Tibial artery (tissue), 4 donors: Measurements from ENCODE around the gene LYST.

Source experiments
- DNase-seq, 2 donors: peaks; one replicate each; pipeline ENCODE4 v3.0.0-alpha.2; 2019
- H3K27ac ChIP-seq, 2 donors: fragments of 200-600 bp; sonication (generic) in 1 of 2; 1 replicate in 1 of 2; 2 replicates in 1 of 2; pipeline ENCODE4 v1.5.1; 2018 to 2019; ENCODE audit warnings: mild to moderate bottlenecking in 1 of 2
- H3K27me3 ChIP-seq, 2 donors: fragments of 200-600 bp; sonication (generic) in 1 of 2; one replicate each; pipeline versions ENCODE4 v1.5.1 to v1.6.0; 2016 to 2019
- H3K36me3 ChIP-seq, 3 donors: fragments of 200-600 bp; sonication (generic) in 2 of 3; one replicate each; pipeline ENCODE4 v1.5.1; 2016 to 2019; ENCODE audit warnings: mild to moderate bottlenecking in 2 of 3
- H3K4me1 ChIP-seq, 4 donors: fragments of 200-600 bp; sonication (generic) in 2 of 4; 1 replicate in 3 of 4; 2 replicates in 1 of 4; pipeline ENCODE4 v1.5.1; 2016 to 2019
- H3K4me3 ChIP-seq, 2 donors: fragments of 200-600 bp; sonication (generic) in 1 of 2; 1 replicate in 1 of 2; 2 replicates in 1 of 2; pipeline ENCODE4 v1.5.1; 2018 to 2019; ENCODE audit warnings: mild to moderate bottlenecking in 2 of 2
- H3K9me3 ChIP-seq, 3 donors: fragments of 200-600 bp; sonication (generic) in 1 of 3; one replicate each; pipeline ENCODE4 v1.5.1; 2016 to 2019
- intact Hi-C: fragments of 100-400 bp; cut with DNase I; formaldehyde crosslinking; loops from one replicate; pipeline ENCODE4 v1.15.0; 2023; ENCODE audit warnings: low total_unique reads
- TF ChIP-seq, protein P1 (sequence below), 2 experiments: fragments of 200-600 bp in 1 of 2; fragments of 450-650 bp in 1 of 2; IDR thresholded peaks; one replicate each; pipeline ENCODE4 v1.5.1; 2017 to 2019; ENCODE audit warnings: antibody characterized with exemption in 2 of 2, mild to moderate bottlenecking in 1 of 2, moderate library complexity in 1 of 2

The LYST gene

GRCh38 chr1:235741294-235741693 is 125.4 kb downstream of the LYST start:
- intact Hi-C loops = no loop called here
- Histone ChIP-seq H3K9me3 (no peaks in the 10 kb centered on the region), H3K36me3 (peaks cover 33 to 56% (median 38%) of the 10 kb centered on the region in 3 donors), H3K27me3 (no peaks in the 10 kb centered on the region), H3K27ac (no peak overlapping the region), H3K4me3 (no peak overlapping the region), H3K4me1 (peaks cover 0 to 4% (median 0%) of the 10 kb centered on the region in 4 donors)
- TF ChIP-seq, protein P1, sequence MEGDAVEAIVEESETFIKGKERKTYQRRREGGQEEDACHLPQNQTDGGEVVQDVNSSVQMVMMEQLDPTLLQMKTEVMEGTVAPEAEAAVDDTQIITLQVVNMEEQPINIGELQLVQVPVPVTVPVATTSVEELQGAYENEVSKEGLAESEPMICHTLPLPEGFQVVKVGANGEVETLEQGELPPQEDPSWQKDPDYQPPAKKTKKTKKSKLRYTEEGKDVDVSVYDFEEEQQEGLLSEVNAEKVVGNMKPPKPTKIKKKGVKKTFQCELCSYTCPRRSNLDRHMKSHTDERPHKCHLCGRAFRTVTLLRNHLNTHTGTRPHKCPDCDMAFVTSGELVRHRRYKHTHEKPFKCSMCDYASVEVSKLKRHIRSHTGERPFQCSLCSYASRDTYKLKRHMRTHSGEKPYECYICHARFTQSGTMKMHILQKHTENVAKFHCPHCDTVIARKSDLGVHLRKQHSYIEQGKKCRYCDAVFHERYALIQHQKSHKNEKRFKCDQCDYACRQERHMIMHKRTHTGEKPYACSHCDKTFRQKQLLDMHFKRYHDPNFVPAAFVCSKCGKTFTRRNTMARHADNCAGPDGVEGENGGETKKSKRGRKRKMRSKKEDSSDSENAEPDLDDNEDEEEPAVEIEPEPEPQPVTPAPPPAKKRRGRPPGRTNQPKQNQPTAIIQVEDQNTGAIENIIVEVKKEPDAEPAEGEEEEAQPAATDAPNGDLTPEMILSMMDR (IDR thresholded peaks at IDR 0.05) = no peak
- no peak for DNase-seq

DNA sequence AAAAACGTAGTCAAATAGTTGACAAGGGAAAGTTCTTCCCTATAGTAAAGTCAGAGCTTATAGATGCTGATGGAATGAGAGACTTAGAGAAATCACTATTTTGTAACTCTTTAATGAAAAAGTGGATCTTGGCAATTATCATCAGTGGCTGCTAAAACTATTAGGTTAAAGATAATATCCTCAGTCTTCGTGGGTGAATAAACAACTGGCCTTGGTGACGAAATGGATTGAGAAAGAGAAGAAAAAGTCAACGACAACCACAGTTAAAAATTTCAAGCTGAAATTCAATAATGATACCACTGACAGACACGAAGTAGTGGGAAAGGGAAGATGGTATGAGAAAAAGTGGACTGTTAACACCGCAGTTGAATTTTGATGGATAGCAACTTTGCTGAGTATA is 127.1 kb downstream of the LYST start:
- Histone ChIP-seq H3K4me3 (no peak overlapping the region), H3K36me3 (peaks cover 21 to 44% (median 28%) of the 10 kb centered on the region in 3 donors), H3K4me1 (peaks cover 0 to 4% (median 0%) of the 10 kb centered on the region in 4 donors), H3K27ac (no peak overlapping the region), H3K9me3 (no peaks in the 10 kb centered on the region), H3K27me3 (no peaks in the 10 kb centered on the region)
- intact Hi-C loops = no loop called here
- TF ChIP-seq, protein P1 (IDR thresholded peaks at IDR 0.05) = no peak
- DNase-seq = no peak

GRCh38 chr1:235739124-235739523 is 127.6 kb downstream of the LYST start:
- Histone ChIP-seq H3K4me1 (peaks cover 0 to 4% (median 0%) of the 10 kb centered on the region in 4 donors), H3K9me3 (no peaks in the 10 kb centered on the region), H3K36me3 (peaks cover 17 to 39% (median 28%) of the 10 kb centered on the region in 3 donors), H3K27ac (no peak overlapping the region), H3K4me3 (no peak overlapping the region), H3K27me3 (no peaks in the 10 kb centered on the region)
- DNase-seq = no peak
- intact Hi-C loops = no loop called here
- TF ChIP-seq, protein P1 (IDR thresholded peaks at IDR 0.05) = no peak

GRCh38 chr1:235737751-235738150 is 129.0 kb downstream of the LYST start:
- no peaks in the 10 kb centered on the region for H3K9me3 ChIP-seq
- no peaks in the 10 kb centered on the region for H3K27me3 ChIP-seq
- intact Hi-C loops = no loop called here
- H3K36me3 ChIP-seq = peaks cover 6 to 29% (median 26%) of the 10 kb centered on the region in 3 donors
- H3K4me1 ChIP-seq = peaks cover 0 to 4% (median 0%) of the 10 kb centered on the region in 4 donors
- TF ChIP-seq, protein P1 (IDR thresholded peaks at IDR 0.05) = no peak
- H3K4me3 ChIP-seq = no peak overlapping the region
- H3K27ac ChIP-seq = no peak overlapping the region
- no peak for DNase-seq

GRCh38 chr1:235736263-235736662 is 130.4 kb downstream of the LYST start:
- Histone ChIP-seq H3K27me3 (no peaks in the 10 kb centered on the region), H3K27ac (no peak overlapping the region), H3K4me1 (peaks cover 0 to 4% (median 0%) of the 10 kb centered on the region in 4 donors), H3K36me3 (peaks cover under 1 to 25% (median 19%) of the 10 kb centered on the region in 3 donors), H3K9me3 (no peaks in the 10 kb centered on the region), H3K4me3 (no peak overlapping the region)
- no peak for DNase-seq
- TF ChIP-seq, protein P1 (IDR thresholded peaks at IDR 0.05) = no peak
- intact Hi-C loops = no loop called here

DNA sequence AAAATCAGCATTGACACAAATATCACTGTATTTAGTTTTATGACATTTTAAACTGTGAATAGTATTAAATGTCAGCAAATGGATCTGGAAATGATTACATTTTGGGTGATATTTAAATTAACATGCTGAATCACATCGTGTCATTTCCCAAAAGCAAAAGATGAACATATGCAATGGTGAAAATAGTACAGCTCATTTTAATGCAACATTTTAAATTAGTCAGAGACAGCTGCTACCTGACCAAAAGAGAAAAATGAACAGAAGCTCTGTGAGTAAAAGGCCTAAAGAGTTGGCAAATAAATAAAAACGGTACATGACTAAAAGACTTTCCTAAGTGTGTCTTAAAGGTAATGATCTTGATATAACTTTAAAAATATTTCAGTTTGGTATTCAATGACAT is 131.1 kb downstream of the LYST start:
- H3K27ac ChIP-seq = no peak overlapping the region
- peaks cover 4 to 27% (median 21%) of the 10 kb centered on the region in 3 donors for H3K36me3 ChIP-seq
- H3K4me1 ChIP-seq = peaks cover 0 to 4% (median 0%) of the 10 kb centered on the region in 4 donors
- intact Hi-C loops = no loop called here
- H3K4me3 ChIP-seq = no peak overlapping the region
- no peak for DNase-seq
- H3K9me3 ChIP-seq = no peaks in the 10 kb centered on the region
- H3K27me3 ChIP-seq = no peaks in the 10 kb centered on the region
- TF ChIP-seq, protein P1 (IDR thresholded peaks at IDR 0.05) = no peak
